GM18519 (cell line): ENCODE results near the gene BAZ1B.
"Not testable (repeated sequence)": the region's sequence is repeated elsewhere in the genome, so short reads cannot be mapped to it uniquely, and the experiment has no call there.

Source experiments
- ATAC-seq: cut with Tn5 transposase; IDR thresholded peaks from one replicate; pipeline ENCODE4 v1.9.1; 2021; ENCODE audit warnings: mild to moderate bottlenecking, moderate library complexity; ENCODE audit not compliant: unreplicated experiment, low FRiP score

The BAZ1B gene

DNA sequence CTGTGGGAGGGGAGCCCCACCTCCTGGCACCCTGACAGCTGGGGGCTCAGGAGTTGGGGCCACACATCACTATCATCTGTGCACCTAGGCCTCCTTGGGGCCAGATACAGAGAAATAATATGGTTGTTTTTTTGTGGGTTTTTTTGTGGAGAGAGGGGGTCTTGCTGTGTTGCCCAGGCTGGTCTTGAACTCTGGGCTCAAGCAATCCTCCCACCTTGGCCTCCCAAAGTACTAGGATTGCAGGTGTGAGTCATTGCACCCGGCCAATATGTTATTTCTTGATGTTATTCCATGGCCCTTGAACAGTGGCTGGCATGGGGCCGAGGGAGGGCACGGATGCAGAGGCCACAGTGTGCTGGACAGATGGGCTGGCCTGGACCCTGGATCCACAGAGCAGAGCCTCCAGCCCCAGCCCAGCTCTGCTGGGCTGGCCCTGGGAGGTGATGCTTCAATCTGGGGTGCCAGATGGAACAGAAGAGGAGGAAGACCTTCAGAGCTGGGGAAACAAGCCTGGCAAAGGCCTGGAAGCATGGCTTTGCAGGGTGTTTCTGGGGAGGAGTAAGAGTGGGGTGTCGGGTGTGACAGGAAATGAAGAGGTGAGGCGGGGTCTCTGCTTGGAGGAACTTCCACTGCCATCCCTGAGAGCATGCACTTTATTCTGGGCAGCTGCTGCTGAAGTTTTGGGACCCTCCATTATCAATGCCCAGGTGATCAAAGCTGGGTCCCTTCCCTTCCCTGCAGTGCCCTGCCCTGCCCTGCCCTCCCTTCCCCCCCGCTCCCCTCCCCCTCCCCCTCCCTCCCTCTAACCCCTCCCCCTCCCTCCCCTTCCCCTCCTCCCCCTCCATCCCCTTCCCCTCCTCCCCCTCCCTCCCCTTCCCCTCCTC lies 92.2 kb downstream of the BAZ1B start:
- no peak for ATAC-seq

DNA sequence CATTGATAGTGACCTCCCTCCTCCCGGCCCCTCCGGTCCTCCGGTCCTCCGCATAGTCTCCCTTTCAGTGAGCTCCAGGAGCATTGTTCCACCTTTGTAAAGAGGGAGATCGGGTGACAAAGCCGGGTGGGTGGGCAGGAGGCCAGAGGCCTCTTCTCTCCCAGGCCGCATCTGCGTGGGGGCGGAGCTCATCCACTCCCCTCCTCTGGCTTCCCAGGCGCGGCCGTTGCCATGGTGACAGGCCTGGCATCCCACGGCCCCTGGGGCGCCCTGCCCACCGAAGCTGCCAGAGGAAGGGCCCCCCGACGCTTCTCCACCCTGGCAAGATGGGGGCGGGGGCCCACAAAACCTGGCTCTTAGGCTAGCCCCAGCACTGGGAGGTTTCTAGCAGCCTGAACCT lies 92.9 kb downstream of the BAZ1B start:
- no peak for ATAC-seq

DNA sequence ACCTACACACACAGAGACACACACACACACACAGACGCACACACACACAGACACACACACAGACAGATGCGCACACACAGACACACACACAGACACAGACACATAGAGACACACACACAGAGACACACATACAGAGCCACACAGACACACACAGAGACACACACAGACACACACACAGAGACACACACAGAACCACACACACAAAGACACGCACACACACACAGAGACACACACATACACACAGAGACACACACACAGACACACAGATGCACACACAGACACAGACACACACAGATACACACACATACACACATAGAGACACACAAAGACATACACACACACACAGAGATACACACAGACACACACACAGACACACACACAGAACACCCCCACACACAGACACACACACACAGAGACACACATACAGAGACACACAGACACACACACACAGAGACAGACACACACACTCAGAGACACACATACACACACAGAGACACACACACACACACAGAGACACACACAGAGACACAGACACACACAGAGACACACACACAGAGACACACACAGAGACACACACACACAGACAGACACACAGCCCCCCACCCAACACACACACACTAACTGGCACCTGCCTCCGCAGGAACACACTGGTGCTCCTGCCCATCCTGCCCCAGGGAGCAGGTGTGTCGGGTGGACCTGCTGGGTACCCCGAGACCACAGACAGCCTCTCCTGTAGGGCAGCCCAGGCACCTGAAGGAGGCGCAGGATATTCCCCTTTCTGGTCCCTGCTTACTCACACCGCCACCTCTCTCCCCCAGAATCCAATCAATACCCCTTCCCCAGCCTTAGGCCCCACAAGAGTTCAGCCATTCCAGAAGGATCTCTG lies 93.9 kb downstream of the BAZ1B start:
- no peak for ATAC-seq

DNA sequence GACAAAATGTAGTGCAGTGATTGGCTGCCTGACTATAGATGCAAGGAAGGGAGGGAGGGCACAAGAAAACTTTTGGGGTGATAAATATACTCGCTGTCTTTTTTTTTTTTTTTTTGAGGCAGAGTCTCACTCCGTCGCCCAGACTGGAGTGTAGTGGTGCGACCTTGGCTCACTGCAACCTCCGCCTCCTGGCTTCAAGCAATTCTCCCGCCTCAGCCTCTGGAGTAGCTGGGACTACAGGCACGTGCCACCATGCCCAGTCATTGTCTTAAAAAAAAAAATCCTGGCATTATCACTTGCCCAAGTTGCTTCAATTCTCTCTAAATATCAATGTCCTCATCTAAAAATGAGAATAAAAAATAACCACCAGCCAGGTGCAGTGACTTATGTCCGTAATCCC lies 96.1 kb downstream of the BAZ1B start:
- no peak for ATAC-seq

DNA sequence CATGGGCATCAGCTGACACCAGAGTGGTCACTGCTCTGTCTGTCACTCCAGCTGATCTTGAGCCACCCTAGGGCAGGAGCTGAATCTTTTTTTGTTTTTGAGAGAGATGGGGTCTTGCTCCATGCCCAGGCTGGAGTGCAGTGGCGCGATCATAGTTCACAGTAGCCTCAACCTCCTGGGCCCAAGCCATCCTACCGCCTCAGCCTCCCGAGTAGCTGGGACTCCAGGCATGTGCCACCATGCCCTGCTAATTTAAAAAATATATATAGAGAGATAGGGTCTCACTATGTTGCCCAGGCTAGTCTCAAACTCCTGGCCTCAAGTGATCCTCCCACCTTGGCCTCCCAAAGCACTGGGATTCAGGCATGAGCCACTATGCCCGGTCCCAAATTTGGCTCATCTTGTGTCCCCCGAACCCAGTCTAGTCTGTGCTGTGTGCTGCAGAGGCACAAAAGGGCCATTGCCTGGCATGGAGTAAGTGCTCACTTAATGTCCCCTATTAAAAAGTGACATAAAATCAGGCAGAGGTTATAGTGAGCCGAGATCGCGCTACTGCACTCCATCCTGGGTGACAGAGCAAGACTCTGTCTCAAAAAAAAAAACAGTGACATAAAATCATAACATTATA lies 96.6 kb downstream of the BAZ1B start:
- ATAC-seq: no peak

DNA sequence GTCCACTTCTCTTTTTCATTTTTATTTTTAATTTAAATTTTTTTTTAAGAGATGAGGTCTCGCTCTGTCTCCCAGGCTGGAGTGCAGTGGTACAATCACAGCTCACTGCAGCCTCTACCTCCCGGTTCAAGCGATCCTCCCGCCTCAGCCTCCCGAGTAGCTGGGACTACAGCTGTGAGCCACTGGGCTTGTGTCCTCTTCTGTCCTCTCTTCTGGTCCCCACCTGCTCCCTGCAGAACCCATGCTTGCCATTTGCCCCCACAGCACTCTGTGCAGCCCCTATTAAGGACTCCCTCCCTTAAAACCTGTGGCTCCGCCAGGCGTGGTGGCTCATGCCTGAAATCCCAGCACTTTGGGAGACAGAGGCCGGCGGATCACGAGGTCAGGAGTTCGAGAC lies 97.6 kb downstream of the BAZ1B start:
- no peak for ATAC-seq

DNA sequence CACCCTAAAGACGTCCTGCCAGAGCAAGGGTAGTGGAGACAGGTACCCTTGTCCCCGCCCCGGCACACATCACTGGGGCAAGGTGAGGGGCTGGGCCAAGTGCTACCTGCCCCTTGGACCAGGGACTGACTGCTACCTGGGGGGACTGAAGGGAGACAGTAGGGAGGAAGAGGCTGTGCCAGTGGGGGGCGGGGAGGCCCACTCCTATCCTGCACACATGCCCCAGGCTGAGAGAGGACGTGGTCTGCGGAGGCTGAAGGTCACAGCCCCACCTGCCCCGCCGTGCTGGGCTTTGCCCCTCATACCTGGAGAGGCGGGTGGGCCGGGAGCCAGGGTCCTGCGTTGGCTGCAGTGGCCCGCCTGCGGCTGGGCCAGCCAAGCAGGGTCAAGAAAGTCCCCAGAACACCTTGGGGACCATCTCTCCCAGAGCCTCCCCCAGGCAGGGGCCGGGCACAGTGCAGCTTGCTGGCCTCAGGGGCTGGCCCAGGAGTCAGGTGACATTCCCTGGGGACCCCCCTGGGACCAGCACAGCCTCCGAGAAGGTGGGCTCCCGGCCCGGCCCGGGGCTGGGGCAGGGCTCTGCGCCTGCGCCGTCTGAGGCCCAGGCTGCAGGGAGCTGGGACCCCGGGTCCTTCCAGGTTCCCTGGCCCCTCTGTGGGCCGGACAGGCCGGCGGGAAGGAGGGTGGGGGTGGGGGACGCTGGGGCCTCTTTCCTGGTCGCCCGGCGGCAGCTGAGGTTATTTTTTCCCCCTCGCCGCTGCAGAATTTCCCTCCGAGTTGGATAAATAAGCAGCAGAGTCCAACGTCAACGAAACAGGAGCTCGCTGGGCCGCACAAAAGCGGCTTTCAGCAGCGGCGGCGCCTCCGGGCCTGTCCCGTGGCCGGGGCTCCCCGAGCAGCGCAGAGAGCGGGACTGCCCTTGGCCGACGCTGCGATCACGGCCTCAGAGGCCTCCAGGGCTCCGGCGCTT lies 98.3 kb downstream of the BAZ1B start:
- ATAC-seq: no peak

DNA sequence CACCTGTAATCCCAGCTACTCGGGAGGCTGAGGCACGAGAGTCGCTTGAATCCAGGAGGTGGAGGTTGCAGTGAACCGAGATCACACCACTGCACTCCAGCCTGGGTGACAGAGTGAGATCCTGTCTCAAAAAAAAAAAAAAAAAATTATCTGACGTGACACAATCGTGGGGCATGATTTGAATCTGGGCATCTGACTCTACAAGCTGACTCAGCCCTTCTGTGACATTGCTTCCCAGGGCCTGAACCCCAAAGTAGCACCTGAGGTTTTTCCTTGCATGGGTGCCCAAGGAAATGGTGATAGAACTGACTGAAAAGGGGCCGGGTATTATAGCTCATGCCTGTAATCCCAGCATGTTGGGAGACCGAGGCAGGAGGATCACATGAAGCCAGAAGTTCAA lies 101.5 kb downstream of the BAZ1B start:
- not testable (repeated sequence) for ATAC-seq

DNA sequence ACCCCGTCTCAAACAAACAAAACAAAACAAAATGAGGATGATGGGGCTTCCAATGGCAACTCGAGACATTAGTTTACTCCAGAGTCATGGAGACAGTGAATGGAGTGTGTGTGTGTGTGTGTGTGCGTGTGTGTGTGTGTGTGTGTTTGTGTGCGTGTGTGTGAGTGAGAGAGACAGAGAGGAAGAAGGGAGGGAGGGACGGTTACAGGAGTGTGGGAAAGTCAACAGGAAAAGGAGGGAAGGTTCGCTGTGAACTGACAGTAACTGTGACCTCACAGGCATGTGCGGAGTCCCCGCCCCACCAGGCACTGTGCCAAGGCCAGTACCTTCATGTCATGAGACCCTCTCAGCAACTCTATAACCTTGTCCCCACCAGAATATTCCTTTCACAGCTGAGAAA lies 102.1 kb downstream of the BAZ1B start:
- ATAC-seq: not testable (repeated sequence)

DNA sequence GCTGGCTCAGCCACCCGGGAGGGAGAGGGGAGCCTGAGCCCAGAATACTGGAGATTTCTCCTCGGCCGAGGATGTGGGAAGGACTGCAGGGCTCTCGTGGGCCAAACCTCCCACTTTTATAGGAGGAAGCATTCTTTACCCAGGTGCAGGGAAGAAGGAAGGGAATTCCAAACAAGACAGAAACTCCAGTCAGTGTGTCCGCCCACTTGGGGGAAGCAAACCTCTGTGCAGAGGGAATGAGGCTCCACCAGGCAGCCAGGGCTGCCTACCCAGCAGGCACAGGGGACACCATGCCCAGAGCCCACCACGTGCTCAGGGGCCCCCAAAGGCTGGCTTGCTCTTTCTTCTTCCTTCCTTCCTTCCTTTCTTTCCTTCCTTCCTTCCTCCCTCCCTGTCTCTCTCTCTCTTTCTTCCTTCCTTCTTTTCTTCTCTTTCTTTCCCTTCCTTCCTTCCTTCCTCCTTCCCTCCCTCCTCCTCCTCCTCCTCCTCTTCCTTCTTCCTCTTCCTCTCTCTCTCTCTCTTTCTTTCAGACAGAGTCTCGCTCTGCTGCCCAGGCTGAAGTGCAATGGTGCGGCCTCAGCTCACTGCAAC lies 103.9 kb downstream of the BAZ1B start:
- ATAC-seq: no peak

DNA sequence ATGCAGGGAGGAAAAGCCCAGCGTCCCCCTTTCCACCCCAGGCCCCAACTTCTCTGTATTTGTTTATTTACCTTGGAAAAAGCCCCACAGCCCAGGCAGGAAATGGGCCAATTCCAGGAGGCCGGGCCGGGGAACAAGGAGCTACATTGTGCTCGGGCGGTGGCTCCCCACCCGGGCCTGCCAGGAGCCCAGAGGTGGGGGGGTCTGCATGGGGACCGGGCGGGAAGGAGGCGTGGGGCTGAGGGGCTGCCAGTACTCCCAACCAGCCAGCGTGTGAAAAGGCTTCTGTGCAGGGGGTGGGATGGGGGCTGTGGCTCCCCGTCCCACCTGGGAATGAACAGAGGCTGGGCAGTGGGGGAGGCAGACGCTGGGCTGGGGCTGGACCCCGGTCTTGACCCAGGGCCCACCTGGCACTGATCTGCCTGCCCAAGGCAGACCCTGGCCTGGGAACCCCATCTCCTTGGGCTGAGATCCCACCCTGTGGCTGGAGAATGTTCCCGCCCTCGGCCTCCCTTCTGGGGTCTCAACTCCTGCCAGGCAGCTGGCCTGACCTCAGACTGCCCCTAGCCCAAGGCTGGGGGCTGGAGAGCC lies 111.5 kb downstream of the BAZ1B start:
- ATAC-seq: not testable (repeated sequence)

DNA sequence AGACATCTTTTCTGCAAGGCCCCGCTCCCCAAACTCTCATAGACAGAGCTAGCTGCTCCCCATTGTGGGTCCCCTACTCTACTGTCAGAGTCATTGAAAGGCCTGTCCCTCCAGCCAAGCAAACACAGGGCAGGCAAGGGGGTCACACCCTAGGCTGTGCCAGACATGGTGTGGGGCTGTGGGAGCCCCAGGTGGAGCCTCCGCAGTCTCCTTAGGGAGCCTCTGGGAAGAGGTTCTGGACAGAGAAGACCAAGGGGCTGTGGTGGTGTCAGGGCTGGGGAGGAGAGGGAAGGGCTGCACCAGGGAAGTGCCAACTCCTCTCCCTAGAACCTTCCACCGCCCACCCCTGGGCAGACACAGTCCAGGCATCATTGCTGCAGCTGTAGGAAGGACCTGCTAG lies 117.2 kb downstream of the BAZ1B start:
- not testable (repeated sequence) for ATAC-seq

DNA sequence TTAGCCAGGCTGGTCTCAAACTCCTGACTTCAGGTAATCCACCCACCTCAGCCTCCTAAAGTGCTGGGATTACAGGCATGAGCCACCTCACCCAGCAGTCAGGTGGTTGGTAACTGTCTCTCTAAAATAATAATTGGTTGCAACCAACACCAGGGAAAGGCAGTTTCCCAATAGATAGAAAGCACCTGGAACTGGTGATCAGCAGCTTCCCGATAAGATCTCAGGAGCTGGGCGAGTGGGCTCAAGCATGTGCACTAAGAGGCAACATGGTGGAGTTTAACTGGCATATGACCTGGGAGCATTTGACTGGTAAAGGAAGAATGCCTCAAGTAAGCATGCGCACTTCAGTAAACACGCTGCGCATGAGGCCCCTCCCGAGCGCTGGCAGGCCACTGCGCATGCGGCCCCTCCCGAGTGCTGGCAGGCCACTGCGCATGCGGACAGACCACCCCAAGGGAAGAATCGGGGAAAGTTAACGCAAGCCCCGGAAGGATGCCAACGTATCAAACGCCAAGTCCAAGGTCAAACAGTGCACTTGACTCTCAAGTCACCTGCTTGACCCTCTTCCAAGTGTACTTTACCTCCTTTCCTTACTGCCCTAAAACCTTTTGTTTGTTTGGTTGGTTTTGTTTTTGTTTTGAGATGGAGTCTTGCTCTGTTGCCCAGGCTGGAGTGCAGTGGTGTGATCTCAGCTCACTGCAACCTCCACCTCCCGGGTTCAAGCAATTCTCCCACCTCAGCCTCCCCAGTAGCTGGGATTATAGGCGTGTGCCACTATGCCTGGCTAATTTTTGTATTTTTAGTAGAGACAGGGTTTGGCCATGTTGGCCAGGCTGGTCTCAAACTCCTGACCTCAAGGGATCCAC lies 122.7 kb downstream of the BAZ1B start:
- not testable (repeated sequence) for ATAC-seq

DNA sequence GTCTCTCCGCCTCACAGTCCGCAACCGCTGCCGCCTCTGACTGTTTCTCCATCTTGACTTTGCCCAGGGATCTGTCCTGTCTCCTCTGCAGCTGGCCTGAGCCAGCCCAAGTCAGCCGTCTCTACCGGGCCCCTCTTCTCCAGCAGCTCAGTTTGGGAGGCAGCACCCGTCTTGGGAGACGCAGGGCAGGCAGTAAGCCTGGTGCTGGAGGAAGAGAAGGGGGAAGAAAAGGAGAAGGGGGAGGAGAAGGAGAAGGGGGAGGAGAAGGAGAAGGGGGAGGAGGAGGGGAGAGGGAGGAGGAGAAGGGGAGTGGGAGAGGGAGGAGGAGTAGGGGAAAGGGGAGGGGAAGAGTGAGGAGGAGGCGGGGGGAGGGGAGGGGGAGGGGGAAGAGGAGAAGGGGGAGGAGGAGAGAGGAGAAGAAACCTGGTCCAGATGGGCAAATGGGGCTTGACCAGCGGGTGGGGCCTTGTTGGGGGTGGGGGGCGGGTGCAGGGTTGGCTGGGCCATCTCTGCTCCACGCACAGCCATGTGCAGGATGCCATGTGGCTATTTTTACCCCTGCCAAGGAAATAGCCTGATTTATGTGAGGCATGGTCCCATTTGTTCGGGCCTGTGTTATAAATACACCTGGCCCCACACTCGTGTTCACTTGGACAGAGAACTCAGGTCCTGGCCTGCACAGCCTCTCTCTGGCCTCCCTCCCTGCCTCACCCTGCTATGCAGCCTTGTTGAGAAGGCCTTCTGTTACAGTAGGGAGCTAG lies 124.4 kb downstream of the BAZ1B start:
- no peak for ATAC-seq

DNA sequence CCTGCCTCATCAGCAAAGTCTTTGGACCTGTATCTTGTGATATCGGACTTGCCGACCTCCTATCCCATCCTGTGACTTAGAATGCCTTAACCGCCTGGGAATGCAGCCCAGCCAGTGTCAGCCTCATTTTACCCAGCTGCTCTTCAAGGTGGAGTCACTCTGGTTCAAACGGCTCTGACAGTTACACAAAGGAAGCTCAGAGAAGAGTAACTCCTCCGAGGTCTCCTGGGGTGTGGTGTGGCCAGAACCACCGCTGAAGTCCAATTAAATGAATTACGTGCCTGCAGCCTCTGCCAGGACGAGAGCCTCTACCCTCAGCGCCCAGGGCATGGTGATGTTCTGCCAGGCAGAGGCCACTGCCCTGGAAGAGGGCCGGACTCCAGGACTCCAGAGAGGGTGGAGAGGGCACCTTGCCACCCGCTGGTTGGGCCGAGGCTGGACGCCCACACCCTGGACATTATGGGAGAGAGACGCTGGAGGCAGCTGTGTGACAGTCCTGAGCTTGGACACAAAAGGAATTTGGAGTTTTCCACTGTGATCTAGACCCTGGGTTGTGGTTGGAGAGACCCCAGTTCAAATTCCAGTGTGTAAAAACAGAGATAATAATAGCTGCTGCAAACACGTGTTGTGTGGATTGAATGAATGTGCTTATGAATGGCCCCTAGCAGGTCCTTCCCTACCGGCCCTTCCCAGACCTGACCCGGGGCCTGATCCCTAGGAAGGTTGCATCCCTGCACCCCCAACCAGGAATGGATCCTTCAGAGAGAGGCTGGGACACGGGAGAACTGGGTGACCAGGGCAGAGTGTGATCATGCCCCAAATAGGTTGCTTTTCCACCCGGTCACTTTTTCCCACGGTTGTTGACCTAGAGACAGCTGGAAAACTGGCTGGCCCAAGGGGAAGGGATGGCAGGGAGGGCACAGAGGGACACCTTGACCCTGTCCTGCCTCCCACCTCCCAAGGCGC lies 126.3 kb downstream of the BAZ1B start:
- no peak for ATAC-seq

DNA sequence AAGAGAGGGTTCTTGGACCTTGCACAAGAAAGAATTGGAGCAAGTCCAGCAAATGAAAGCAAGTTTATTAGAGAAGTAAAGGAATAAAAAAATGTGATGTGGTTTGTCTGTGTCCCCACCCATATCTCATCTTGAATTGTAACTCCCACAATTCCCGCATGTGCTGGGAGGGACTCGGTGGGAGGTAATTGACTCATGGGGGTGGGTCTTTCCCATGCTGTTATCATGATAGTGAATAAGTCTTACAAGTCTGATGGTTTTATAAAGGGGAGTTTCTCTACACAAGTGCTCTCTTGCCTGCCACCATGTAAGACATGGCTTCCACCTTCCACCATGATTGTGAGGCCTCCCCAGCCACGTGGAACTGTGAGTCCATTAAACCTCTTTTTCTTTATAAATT lies 127.7 kb downstream of the BAZ1B start:
- ATAC-seq: no peak
